Activated naive CD4-positive, alpha-beta T cell treated with anti-CD3 and anti-CD28 coated beads, Interleukin-2, amount 50 U/mL, for 72 hours (primary cell): ENCODE measurements around the gene SREBF2. TPM values are rescaled to one million over a fixed set of nuclear protein-coding genes. Genes with fewer than 3 reads are reported as not detected.
A peak's percentile ranks its signal among the peaks of the same experiment; 100 is the strongest.

Source experiments
- ATAC-seq, 2 donors: fragments of 150-1000 bp; cut with Tn5 transposase; 2 replicates each; pipeline ENCODE4 v1.10.0; 2021; ENCODE audit warnings: mild to moderate bottlenecking in 2 of 2, moderate library complexity in 2 of 2
- DNase-seq, 2 donors: peaks; one replicate each; pipeline ENCODE4 v3.0.0; 2021 to 2022; ENCODE audit warnings: low spot score in 2 of 2
- H3K27ac Mint-ChIP-seq, 2 donors: one replicate each; pipeline ENCODE4 v1.8.0; 2022; ENCODE audit warnings: mild to moderate bottlenecking in 2 of 2, mixed read lengths in 2 of 2
- H3K36me3 Mint-ChIP-seq, 2 donors: one replicate each; pipeline ENCODE4 v1.8.0; 2022; ENCODE audit warnings: mixed read lengths in 2 of 2
- H3K9me3 Mint-ChIP-seq, 2 donors: one replicate each; pipeline ENCODE4 v1.8.0; 2022; ENCODE audit warnings: mixed read lengths in 2 of 2
- total RNA-seq, 2 donors: library from RNA; stranded (reverse); gene quantifications; one replicate each; pipeline ENCODE4 v1.2.3, GENCODE V29; 2022

SREBF2 gene
- total RNA-seq, 2 donors from 2014 or later: 162 to 163 TPM

- ATAC-seq: no peak
- no peak overlapping the region for H3K27ac Mint-ChIP-seq
- no peak for DNase-seq
- no peaks in the 10 kb centered on the region for H3K9me3 Mint-ChIP-seq
- H3K36me3 Mint-ChIP-seq: no peaks in the 10 kb centered on the region
These were observed 83.9 kb downstream of the SREBF2 start for GRCh38 chr22:41916745-41917358.

GRCh38 chr22:41917375-41917902, 84.5 kb downstream of the SREBF2 start:
- H3K27ac Mint-ChIP-seq: no peak overlapping the region

GRCh38 chr22:41917903-41918791, 85.2 kb downstream of the SREBF2 start:
- DNase-seq: no peak
- H3K27ac Mint-ChIP-seq: peak overlapping the region in 1 of 2 donors; percentile 7
- no peaks in the 10 kb centered on the region for H3K36me3 Mint-ChIP-seq
- no peak for ATAC-seq
- no peaks in the 10 kb centered on the region for H3K9me3 Mint-ChIP-seq

More at GRCh38 chr22:41917375-41917902, 84.5 kb downstream of the SREBF2 start:
- DNase-seq (no peak), ATAC-seq (no peak)
- H3K9me3 Mint-ChIP-seq: no peaks in the 10 kb centered on the region
- no peaks in the 10 kb centered on the region for H3K36me3 Mint-ChIP-seq

GRCh38 chr22:41919357-41920224, 86.7 kb downstream of the SREBF2 start:
- no peaks in the 10 kb centered on the region for H3K36me3 Mint-ChIP-seq
- no peak overlapping the region for H3K27ac Mint-ChIP-seq
- no peaks in the 10 kb centered on the region for H3K9me3 Mint-ChIP-seq
- ATAC-seq (peak; percentile 44 to 55), DNase-seq (no peak)

GRCh38 chr22:41920271-41920976, 87.5 kb downstream of the SREBF2 start:
- Mint-ChIP-seq H3K36me3 (no peaks in the 10 kb centered on the region), H3K27ac (peak overlapping the region in 1 of 2 donors; percentile 29), H3K9me3 (no peaks in the 10 kb centered on the region)
- ATAC-seq: no peak
- no peak for DNase-seq

GRCh38 chr22:41922328-41922727, 89.4 kb downstream of the SREBF2 start:
- Mint-ChIP-seq H3K27ac (no peak overlapping the region), H3K9me3 (no peaks in the 10 kb centered on the region), H3K36me3 (no peaks in the 10 kb centered on the region)
- ATAC-seq (no peak), DNase-seq (no peak)

- DNase-seq (no peak), ATAC-seq (no peak)
- Mint-ChIP-seq H3K36me3 (no peaks in the 10 kb centered on the region), H3K9me3 (no peaks in the 10 kb centered on the region), H3K27ac (no peak overlapping the region)
These were observed 90.2 kb downstream of the SREBF2 start for GRCh38 chr22:41922940-41923594.

- no peaks in the 10 kb centered on the region for H3K36me3 Mint-ChIP-seq
- DNase-seq (no peak), ATAC-seq (no peak)
- H3K9me3 Mint-ChIP-seq: no peaks in the 10 kb centered on the region
- H3K27ac Mint-ChIP-seq: no peak overlapping the region
These were observed 90.8 kb downstream of the SREBF2 start for GRCh38 chr22:41923595-41924276.

GRCh38 chr22:41925783-41926460, 93.0 kb downstream of the SREBF2 start:
- Mint-ChIP-seq H3K36me3 (no peaks in the 10 kb centered on the region), H3K27ac (peak overlapping the region in 1 of 2 donors; percentile 44)
- ATAC-seq: peak; percentile 55 to 79

GRCh38 chr22:41927813-41928212, 94.9 kb downstream of the SREBF2 start:
- ATAC-seq (no peak), DNase-seq (no peak)
- no peaks in the 10 kb centered on the region for H3K9me3 Mint-ChIP-seq
- H3K36me3 Mint-ChIP-seq: no peaks in the 10 kb centered on the region
- peak overlapping the region in 1 of 2 donors; percentile 79 for H3K27ac Mint-ChIP-seq

More at GRCh38 chr22:41925783-41926460, 93.0 kb downstream of the SREBF2 start:
- H3K9me3 Mint-ChIP-seq: no peaks in the 10 kb centered on the region
- DNase-seq: peak in 1 of 2 donors; percentile 90

GRCh38 chr22:41928593-41929417, 95.9 kb downstream of the SREBF2 start:
- no peaks in the 10 kb centered on the region for H3K36me3 Mint-ChIP-seq
- DNase-seq (no peak), ATAC-seq (no peak)
- peak overlapping the region in 1 of 2 donors; percentile 29 for H3K27ac Mint-ChIP-seq
- no peaks in the 10 kb centered on the region for H3K9me3 Mint-ChIP-seq

- Mint-ChIP-seq H3K9me3 (no peaks in the 10 kb centered on the region), H3K36me3 (no peaks in the 10 kb centered on the region), H3K27ac (peak overlapping the region in 1 of 2 donors; percentile 29)
- no peak for DNase-seq
- no peak for ATAC-seq
These were observed 96.5 kb downstream of the SREBF2 start for GRCh38 chr22:41929418-41929810.

- Mint-ChIP-seq H3K36me3 (peaks cover 0 to 4% of the 10 kb centered on the region in 2 donors), H3K27ac (peak overlapping the region in 1 of 2 donors; percentile 79)
- ATAC-seq: no peak
These were observed 98.9 kb downstream of the SREBF2 start for GRCh38 chr22:41931701-41932269.

More at GRCh38 chr22:41931701-41932269, 98.9 kb downstream of the SREBF2 start:
- DNase-seq: no peak
- no peaks in the 10 kb centered on the region for H3K9me3 Mint-ChIP-seq
